ENCODE data around the gene FXYD7. TPM values are rescaled to one million over a fixed set of nuclear protein-coding genes. Genes with fewer than 3 reads are reported as not detected.

Gene FXYD7
- polyA plus RNA-seq, 3 donors, result 0.40 to 1.3 (median 0.95) TPM

- no peak for DNase-seq
Observed at GRCh38 chr19:35164418-35164817, 21.4 kb downstream of the FXYD7 start.

DNA sequence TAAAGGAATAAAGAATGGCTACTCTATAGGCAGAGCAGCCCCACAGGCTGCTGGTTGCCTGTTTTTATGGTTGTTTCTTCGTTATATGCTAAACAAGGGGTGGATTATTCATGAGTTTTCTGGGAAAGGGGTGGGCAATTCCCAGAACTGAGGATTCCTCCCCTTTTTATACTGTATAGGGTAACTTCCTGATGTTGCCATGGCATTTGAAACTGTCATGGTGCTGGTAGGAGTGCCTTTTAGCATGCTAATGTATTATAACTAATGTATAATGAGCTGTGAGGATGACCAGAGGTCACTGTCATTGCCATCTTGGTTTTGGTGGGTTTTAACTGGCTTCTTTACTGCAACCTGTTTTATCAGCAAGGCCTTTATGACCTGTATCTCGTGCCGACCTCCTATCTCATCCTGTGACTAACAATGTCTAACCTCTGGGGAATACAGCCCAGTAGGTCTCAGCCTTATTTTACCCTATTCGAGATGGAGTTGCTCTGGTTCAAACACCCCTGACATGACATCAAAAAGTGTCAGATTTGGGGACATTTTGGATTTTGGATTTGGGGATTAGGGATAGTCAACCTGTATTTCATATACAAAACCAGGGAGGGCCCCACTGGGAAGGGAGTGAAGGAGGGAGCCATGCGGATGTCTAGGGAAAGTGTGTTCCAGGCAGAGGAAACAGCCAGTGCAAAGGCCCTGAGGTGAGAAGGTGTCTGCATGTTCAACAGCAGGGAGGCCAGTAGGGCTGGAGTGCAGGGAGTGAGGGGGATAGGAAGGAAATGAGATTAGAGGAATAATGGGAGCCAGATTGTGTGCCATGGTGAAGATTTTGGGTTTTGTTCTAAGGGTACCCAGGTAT lies 22.4 kb downstream of the FXYD7 start:
- no peak for DNase-seq

DNA sequence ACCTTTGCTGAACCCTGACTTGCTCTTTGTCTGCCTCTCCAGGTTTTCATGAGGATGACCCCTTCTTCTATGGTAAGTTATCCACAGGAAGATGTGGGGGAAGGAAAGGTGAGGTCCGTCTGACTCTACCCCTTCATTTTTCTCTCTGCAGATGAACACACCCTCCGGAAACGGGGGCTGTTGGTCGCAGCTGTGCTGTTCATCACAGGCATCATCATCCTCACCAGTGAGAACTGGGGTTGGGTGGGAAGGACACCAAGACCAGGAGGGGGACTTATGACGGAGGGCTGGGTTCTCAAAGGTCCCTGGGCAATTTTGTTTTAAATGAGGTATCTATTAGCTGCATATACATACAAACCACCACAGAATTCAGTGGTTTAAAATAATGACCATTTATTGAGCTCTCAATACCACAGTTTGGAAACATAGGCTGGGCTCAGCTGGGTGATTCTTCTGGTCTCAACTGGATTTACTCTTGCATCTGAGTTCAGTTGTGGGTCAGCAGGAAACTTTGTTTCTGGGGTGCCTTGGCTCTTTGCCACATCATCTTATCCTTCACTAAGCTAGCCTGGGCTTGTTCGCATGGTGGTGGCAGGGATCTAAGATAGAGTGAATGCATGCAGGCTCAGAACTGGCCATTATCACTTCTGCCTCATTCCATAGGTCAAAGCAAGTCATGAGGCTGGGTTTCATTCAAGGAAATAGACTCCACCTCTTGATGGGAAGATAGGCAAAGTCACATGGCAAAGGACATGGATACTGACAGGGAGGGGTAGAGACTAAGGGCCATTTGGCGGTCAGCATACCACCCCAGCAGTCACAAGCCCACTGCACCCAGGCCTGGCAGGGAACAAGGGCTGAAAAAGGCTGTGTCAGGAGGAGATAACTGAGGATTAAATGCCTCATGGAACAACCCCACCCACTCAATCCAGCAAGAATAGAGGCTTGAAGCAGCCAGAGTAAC lies 23.3 kb downstream of the FXYD7 start:
- no peak for DNase-seq

- DNase-seq, result no peak
Observed at GRCh38 chr19:35167251-35168119, 24.4 kb downstream of the FXYD7 start.

GRCh38 chr19:35168196-35168595 lies 25.1 kb downstream of the FXYD7 start:
- no peak for DNase-seq

- DNase-seq, result no peak
Observed at GRCh38 chr19:35169221-35169995, 26.4 kb downstream of the FXYD7 start.

DNA sequence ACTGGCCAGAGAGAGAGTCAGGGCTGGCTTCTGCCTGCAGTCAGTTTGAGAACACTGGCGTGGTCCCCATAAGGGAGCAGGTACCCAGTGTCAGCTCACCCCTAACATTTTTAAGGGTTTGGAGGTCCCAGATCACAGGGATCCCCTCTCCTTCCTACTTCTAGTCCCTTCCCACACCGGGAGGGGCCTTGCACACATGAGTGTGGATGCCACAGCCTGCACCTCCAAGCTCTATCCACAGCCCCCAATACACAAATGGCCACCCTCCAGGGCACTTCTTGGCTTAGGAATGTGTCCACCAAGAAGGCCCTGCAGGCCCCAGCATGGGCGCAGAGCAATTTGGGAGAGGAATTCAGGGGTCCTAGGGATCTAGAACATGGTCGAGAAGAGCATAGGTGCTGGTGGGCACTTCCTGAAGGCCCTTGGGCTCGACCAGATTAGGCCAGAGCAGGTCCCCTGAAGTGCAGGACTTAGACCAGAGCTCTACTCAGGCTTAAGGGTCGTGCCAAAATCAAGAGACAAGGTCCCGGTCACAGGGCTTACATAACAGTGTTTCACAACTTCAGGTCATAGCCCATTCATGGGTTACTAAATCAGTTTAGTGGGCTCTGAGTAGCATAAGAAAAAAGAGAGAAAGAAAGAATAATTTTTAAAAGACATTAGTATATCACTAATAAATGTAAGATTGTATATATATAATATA lies 27.5 kb downstream of the FXYD7 start:
- DNase-seq, result no peak

GRCh38 chr19:35171730-35172129 lies 28.7 kb downstream of the FXYD7 start:
- no peak for DNase-seq

GRCh38 chr19:35174226-35174625 lies 31.2 kb downstream of the FXYD7 start:
- no peak for DNase-seq

DNA sequence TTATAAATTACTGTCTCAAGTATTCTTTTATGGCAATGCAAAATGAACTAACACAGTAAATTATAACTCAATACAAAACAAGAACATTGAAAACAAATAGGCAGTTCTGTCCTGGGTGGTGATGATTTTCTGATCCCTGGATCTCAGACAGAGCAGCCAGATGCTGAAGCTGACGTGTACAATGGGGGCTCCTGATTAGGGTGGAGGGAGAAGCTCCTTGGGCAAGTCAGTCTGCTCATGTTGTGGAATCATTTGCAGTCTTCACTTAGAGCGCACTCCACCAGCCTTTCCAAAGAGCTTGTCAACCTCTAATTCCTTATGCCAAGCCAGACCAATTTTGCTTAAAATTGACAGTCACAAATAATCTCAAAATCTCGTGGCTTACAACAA lies 33.1 kb downstream of the FXYD7 start:
- DNase-seq, result no peak

DNA sequence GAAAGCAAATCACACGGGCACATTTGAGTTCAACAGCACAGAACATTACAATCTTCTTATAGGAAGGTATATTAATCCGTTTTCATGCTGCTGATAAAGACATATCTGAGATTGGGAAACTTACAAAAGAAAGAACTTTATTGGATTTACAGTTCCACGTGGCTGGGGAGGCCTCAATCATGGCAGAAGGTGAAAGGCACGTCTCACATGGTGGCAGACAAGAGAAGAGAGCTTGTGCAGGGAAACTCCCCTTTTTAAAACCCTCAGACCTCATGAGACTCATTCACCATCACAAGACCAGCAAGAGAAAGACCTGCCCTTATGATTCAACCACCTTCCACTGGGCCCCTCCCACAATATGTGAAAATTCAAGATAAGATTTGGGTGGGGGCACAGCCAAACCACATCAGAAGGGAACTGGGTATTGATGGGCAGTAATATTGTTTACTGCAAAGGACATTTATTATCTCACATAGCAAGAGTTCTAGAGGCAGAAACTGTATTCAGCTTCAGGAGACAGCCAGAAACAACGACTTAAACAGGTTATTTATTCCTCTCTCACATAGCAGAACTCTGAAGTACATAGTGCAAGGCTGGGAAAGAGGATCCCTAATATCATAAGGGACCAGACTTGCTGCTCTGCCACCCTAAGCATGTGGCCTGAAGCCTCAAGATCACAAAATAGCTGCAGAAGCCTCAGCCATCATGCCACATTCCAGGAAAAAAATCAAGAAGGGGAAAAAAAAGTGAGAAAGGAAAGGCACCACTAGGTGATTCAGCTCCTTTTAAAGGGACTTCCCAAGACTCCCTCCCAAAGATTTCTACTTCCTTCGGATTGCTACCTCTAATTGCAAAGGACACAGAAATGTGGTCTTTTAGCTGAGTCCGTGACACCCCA lies 34.6 kb downstream of the FXYD7 start:
- DNase-seq, result no peak

DNA sequence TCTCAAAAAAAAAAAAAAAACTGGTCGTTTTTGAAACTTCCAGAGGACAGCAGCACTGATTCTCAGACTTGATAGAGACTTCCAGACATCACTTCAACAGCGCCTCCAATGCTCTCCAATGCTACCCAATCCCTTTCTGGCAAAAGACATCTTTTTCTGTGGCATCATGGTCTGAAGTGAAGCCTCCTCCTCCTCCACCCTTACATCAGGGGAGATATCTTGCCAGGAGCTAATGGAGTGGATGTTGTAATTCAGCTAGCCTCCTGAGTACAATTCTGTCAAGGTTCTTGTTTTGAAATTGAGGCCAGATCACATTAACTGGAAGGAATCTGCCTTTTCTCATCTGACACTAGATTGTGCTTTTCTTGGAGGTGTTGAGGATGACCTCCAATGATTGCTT lies 35.6 kb downstream of the FXYD7 start:
- no peak for DNase-seq

DNA sequence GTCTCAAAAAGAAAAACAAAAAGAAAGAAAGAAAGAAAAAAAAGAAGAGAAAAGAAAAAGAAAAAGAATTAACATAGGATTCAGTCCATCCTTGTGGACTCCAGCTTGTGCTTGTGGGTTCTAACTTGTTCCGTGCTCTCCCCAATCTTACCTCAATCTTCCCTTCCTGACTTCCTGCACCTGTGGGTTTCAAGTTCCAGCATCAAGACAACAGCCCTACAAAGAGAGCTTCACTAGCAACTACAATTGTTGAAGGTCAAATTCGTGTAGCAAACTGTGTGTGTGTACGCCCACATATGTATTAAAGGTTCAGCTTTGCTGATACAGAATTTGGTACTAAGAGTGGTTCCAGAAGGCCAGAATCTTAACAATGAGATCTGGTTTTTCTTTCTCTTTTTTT lies 36.8 kb downstream of the FXYD7 start:
- DNase-seq, result no peak

DNA sequence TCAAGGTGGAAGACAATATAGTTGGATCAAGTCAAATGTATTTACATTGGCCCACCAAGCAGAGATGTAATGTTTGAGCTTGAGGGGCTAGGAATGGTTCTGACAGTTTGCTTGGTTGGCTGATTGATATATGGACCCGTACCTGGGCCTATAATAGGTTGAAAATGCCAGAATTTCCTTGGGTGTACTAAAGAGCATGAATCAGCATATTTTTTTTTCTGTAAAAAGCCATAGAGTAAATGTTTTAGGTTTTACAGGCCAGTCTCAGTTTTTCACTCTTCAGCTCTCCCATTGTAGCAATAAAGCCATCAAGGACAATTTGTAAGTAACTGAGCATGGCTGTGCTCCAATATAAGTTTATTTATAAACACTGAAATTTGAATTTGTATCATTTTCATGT lies 38.3 kb downstream of the FXYD7 start:
- no peak for DNase-seq

GRCh38 chr19:35184267-35184666 lies 41.2 kb downstream of the FXYD7 start:
- no peak for DNase-seq

DNA sequence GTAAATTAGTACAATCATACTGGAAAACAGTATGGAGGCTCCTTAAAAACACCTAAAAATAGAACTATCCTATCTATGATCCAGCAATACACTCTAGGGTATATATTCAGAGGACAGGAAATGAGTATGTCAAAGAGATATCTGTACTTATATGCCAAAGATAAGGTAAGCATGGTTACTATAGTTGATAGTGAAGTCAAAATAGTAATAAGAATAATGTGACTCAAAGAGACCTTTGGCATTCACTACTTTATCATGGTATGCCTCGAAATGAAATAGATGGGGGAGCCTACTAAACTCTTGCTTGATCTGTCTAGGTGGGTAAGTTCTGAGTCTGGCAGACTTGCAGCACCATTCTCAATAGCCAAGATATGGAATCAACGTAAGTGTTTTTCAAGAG lies 41.8 kb downstream of the FXYD7 start:
- no peak for DNase-seq

- no peak for DNase-seq
Observed at GRCh38 chr19:35194012-35194984, 51.2 kb downstream of the FXYD7 start.

DNA sequence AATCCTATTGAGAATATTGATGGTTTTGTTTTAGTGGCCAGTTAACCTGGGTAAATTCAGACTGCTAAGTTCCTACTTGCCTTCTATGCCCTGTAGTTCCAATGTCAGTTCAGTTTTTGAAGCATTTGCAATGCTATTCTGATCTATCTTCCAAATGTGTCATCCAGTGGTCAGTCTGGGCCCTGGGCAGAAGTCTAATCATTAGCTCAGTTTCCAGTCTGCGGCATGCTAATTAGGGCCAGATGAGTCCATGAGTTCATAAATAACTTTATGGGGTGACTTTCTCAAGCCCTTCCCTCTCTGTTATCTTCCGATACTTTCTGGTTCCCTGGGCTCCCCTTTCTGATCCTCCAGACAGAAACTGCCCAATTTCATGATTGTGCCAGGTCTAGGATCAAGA lies 52.8 kb downstream of the FXYD7 start:
- no peak for DNase-seq
